ENCODE data around the gene TECPR1. TPM values are rescaled to one million over a fixed set of nuclear protein-coding genes. Genes with fewer than 3 reads are reported as not detected.
"Not testable (repeated sequence)": the region's sequence is repeated elsewhere in the genome, so short reads cannot be mapped to it uniquely, and the experiment has no call there.

TECPR1 gene
- polyA plus RNA-seq, 1 experiment, result 3.5 TPM

- POLR2A ChIA-PET, result no interaction called here
Observed at GRCh38 chr7:98221611-98222532, 30.2 kb downstream of the TECPR1 start.

GRCh38 chr7:98219382-98219781 lies 32.6 kb downstream of the TECPR1 start:
- POLR2A ChIA-PET; H3K27ac ChIP-seq (ENCODE audit: low read depth, low read length); H3K9me3 ChIP-seq (ENCODE audit: control insufficient read depth, insufficient read depth, low read length); H3K27me3 ChIP-seq (ENCODE audit: control insufficient read depth, insufficient read depth, low read length); DNase-seq (ENCODE audit: low read depth, low spot score); H3K4me3 ChIP-seq (ENCODE audit: low read depth, low read length): not testable (repeated sequence)
- CTCF ChIA-PET, result interaction anchor here (0.6 kb wide), 1 partner anchor 10 kb away, joined by 3 read pairs; no protein-coding TSS in a partner anchor

More at GRCh38 chr7:98221611-98222532, 30.2 kb downstream of the TECPR1 start:
- H3K4me3 ChIP-seq (ENCODE audit: low read depth, low read length), result no peak overlapping the region
- CTCF ChIA-PET, result no interaction called here
- DNase-seq (ENCODE audit: low read depth, low spot score), result no peak
- no peaks in the 10 kb centered on the region for H3K27me3 ChIP-seq (ENCODE audit: control insufficient read depth, insufficient read depth, low read length)
- H3K27ac ChIP-seq (ENCODE audit: low read depth, low read length), result no peak overlapping the region
- no peak for TF ChIP-seq CTCF (IDR thresholded peaks at IDR 0.05; ENCODE audit: low read depth, low read length)
- no peaks in the 10 kb centered on the region; the same call in 1 of the 2 replicates for H3K9me3 ChIP-seq (ENCODE audit: control insufficient read depth, insufficient read depth, low read length)

- no peak overlapping the region for H3K4me3 ChIP-seq (ENCODE audit: low read depth, low read length)
- CTCF ChIA-PET, result no interaction called here
- no peak overlapping the region for H3K27ac ChIP-seq (ENCODE audit: low read depth, low read length)
- no peak for DNase-seq (ENCODE audit: low read depth, low spot score)
- H3K9me3 ChIP-seq (ENCODE audit: control insufficient read depth, insufficient read depth, low read length), result peaks cover 4% of the 10 kb centered on the region; the same call in 1 of the 2 replicates
- no peaks in the 10 kb centered on the region for H3K27me3 ChIP-seq (ENCODE audit: control insufficient read depth, insufficient read depth, low read length)
- no peak for TF ChIP-seq CTCF (IDR thresholded peaks at IDR 0.05; ENCODE audit: low read depth, low read length)
- POLR2A ChIA-PET, result no interaction called here
Observed at GRCh38 chr7:98217623-98218582, 34.1 kb downstream of the TECPR1 start.

- ChIA-PET CTCF (no interaction called here), POLR2A (interaction anchor here (0.7 kb wide), 1 partner anchor 13 kb away, joined by 10 read pairs; no protein-coding TSS in a partner anchor)
- no peak overlapping the region for H3K4me3 ChIP-seq (ENCODE audit: low read depth, low read length)
- no peaks in the 10 kb centered on the region for H3K27me3 ChIP-seq (ENCODE audit: control insufficient read depth, insufficient read depth, low read length)
- peaks cover 4% of the 10 kb centered on the region; the same call in 1 of the 2 replicates for H3K9me3 ChIP-seq (ENCODE audit: control insufficient read depth, insufficient read depth, low read length)
- no peak for DNase-seq (ENCODE audit: low read depth, low spot score)
- H3K27ac ChIP-seq (ENCODE audit: low read depth, low read length), result no peak overlapping the region
- TF ChIP-seq CTCF (IDR thresholded peaks at IDR 0.05; ENCODE audit: low read depth, low read length), result no peak
Observed at GRCh38 chr7:98216941-98217622, 35.0 kb downstream of the TECPR1 start.

All from AG04450 (cell line).